22Rv1 (cell line): ENCODE measurements around the gene HSBP1L1.

Experiments
- H3K27ac ChIP-seq: fragments of 450-650 bp; 2 replicates; pipeline ENCODE4 v1.5.1; 2017
- CTCF ChIP-seq: fragments of 450-650 bp; IDR thresholded peaks from 2 replicates; pipeline ENCODE4 v1.5.1; 2017; ENCODE audit warnings: mild to moderate bottlenecking
- ZFX ChIP-seq: fragments of 450-650 bp; IDR thresholded peaks from 2 replicates; pipeline ENCODE4 v1.6.1; 2017; ENCODE audit warnings: antibody characterized with exemption, borderline replicate concordance

Gene HSBP1L1

GRCh38 chr18:80012714-80013113 lies 48.3 kb downstream of the HSBP1L1 start:
- H3K27ac ChIP-seq, result no peak overlapping the region
- TF ChIP-seq CTCF, result no peak
- TF ChIP-seq ZFX, result no peak
